Kidney (tissue), 14 donors: ENCODE measurements around the gene NUP85. TPM values are rescaled to one million over a fixed set of nuclear protein-coding genes. Genes with fewer than 3 reads are reported as not detected.

Experiments used
- DNase-seq, 5 donors: peaks; one replicate each; pipeline ENCODE4 v3.0.0-alpha.2; 2013 to 2020
- FAIRE-seq: peaks from 2 replicates; lab custom pipeline; 2012; peaks lifted over from hg19 to GRCh38; lab: Jason Lieb, UNC
- H3K27ac ChIP-seq, 2 donors: one replicate each; pipeline ENCODE4 v1.7.0; 2013; ENCODE audit warnings: low read depth in 2 of 2, low read length in 2 of 2, inconsistent platforms in 1 of 2
- H3K27me3 ChIP-seq: one replicate; pipeline ENCODE4 v1.7.1; 2013; ENCODE audit warnings: low read length, inconsistent platforms; ENCODE audit not compliant: control insufficient read depth, insufficient read depth
- H3K36me3 ChIP-seq, 3 donors: one replicate each; pipeline versions ENCODE4 v1.7.0 to v1.7.1; 2013; ENCODE audit warnings: low read length in 3 of 3, control low read depth in 1 of 3, inconsistent platforms in 1 of 3; ENCODE audit not compliant: insufficient read depth in 3 of 3, control insufficient read depth in 2 of 3
- H3K4me1 ChIP-seq, 3 donors: one replicate each; pipeline versions ENCODE4 v1.7.0 to v1.7.1; 2013; ENCODE audit warnings: low read length in 3 of 3, inconsistent platforms in 1 of 3, low read depth in 1 of 3; ENCODE audit not compliant: control insufficient read depth in 2 of 3, insufficient read depth in 2 of 3
- H3K4me3 ChIP-seq, 3 donors: one replicate each; pipeline versions ENCODE4 v1.7.0 to v1.8.1; 2013; ENCODE audit warnings: low read length in 3 of 3, control low read depth in 1 of 3, inconsistent platforms in 1 of 3
- H3K9ac ChIP-seq, 3 donors: one replicate each; pipeline versions ENCODE4 v1.7.0 to v1.7.1; 2013; ENCODE audit warnings: low read length in 3 of 3, control low read depth in 1 of 3, inconsistent platforms in 1 of 3
- H3K9me3 ChIP-seq, 3 donors: one replicate each; pipeline versions ENCODE4 v1.7.0 to v1.7.1; 2013; ENCODE audit warnings: low read length in 3 of 3, control low read depth in 1 of 3, inconsistent platforms in 1 of 3; ENCODE audit not compliant: control insufficient read depth in 2 of 3, insufficient read depth in 1 of 3
- CTCF ChIP-seq: IDR thresholded peaks from 3 replicates; pipeline ENCODE4 v1.5.1; 2012; ENCODE audit warnings: mild to moderate bottlenecking, moderate library complexity, borderline replicate concordance; ENCODE audit not compliant: insufficient read depth; ENCODE audit errors: extremely low read depth
- intact Hi-C: fragments of 100-400 bp; cut with DNase I; formaldehyde crosslinking; loops from one replicate; pipeline ENCODE4 v1.11.1; 2022
- polyA plus RNA-seq: library from polyadenylated mRNA; stranded (reverse); fragments of 350-450 nt; fragmentation: Illumina TruSeq; extraction: RNeasy Lipid Tissue Mini Kit (QIAGEN cat#74804); gene quantifications from one replicate; pipeline ENCODE4 v1.2.3, GENCODE V29; 2014; ENCODE audit warnings: low read depth, low replicate concordance; ENCODE audit not compliant: insufficient read depth
- total RNA-seq: library from RNA; stranded (reverse); fragmentation: NEBNext Ultra II Directional; extraction: Animal tissue kit (Norgen Biotek cat#: 25700); gene quantifications from one replicate; pipeline ENCODE4 v1.2.1, GENCODE V29; 2021
- donor health status: control.
- donor health status: control.
- donor health status: control.
- donor health status: control.
- donor health status: control.
- donor health status: DM: yes; HTN: yes; CAD: no.
- donor health status: Normal renal cell carcinoma (clear cell type).

The NUP85 gene
- total and polyA plus RNA-seq, 2 donors from 2014 or later: 23.9 to 67.1 TPM

- Histone ChIP-seq H3K4me3 (no peak overlapping the region), H3K9me3 (no peaks in the 10 kb centered on the region)
- intact Hi-C loops: no loop called here
Measured at GRCh38 chr17:75267153-75267410, 61.6 kb downstream of the NUP85 start.

GRCh38 chr17:75267411-75268232, 62.1 kb downstream of the NUP85 start:
- Histone ChIP-seq H3K9me3 (no peaks in the 10 kb centered on the region), H3K27ac (no peak overlapping the region), H3K27me3 (no peaks in the 10 kb centered on the region), H3K9ac (no peak overlapping the region), H3K4me3 (no peak overlapping the region), H3K4me1 (peaks cover 0 to 14% (median 2%) of the 10 kb centered on the region in 3 donors), H3K36me3 (peaks cover 6 to 17% (median 16%) of the 10 kb centered on the region in 3 donors)
- FAIRE-seq (no peak), DNase-seq (peak in 1 of 5 donors; percentile 62)
- no peak for TF ChIP-seq CTCF
- intact Hi-C loops: no loop called here

More at GRCh38 chr17:75267153-75267410, 61.6 kb downstream of the NUP85 start:
- no peak overlapping the region for H3K9ac ChIP-seq
- peaks cover 6 to 17% (median 16%) of the 10 kb centered on the region in 3 donors for H3K36me3 ChIP-seq
- no peak overlapping the region for H3K27ac ChIP-seq
- peaks cover 0 to 16% (median 5%) of the 10 kb centered on the region in 3 donors for H3K4me1 ChIP-seq
- DNase-seq: no peak
- FAIRE-seq: no peak
- no peaks in the 10 kb centered on the region for H3K27me3 ChIP-seq
- no peak for TF ChIP-seq CTCF

- no peaks in the 10 kb centered on the region for H3K9me3 ChIP-seq
- H3K4me3 ChIP-seq: peak overlapping the region; percentile 30 to 75 (median 64)
- DNase-seq (no peak), FAIRE-seq (no peak)
- H3K36me3 ChIP-seq: peaks cover 4 to 16% (median 15%) of the 10 kb centered on the region in 3 donors
- H3K9ac ChIP-seq: peak overlapping the region in 2 of 3 donors; percentile 80 to 94
- intact Hi-C loops: no loop called here
- no peak overlapping the region for H3K27ac ChIP-seq
- TF ChIP-seq CTCF: no peak
- H3K27me3 ChIP-seq: no peaks in the 10 kb centered on the region
- H3K4me1 ChIP-seq: peaks cover 0 to 13% (median 0%) of the 10 kb centered on the region in 3 donors
Measured at GRCh38 chr17:75269844-75270217, 64.4 kb downstream of the NUP85 start.
